A673 (cell line): ENCODE measurements around the gene OR4F15.

Experiments used
- EZH2 ChIP-seq: fragments of 200-600 bp; sonication (generic); IDR thresholded peaks from 2 replicates; pipeline ENCODE4 v1.6.1; 2017; ENCODE audit warnings: borderline replicate concordance, low read depth, mild to moderate bottlenecking, mixed read lengths, antibody characterized with exemption, low read length; ENCODE audit not compliant: poor library complexity, severe bottlenecking
- TF ChIP-seq, protein P1 (sequence below): fragments of 300-800, 200-600 bp; sonication (generic); conservative IDR thresholded peaks from 2 replicates; pipeline ENCODE4 v1.5.1; 2017; ENCODE audit warnings: low read depth, mild to moderate bottlenecking, antibody characterized with exemption, low read length, moderate library complexity, mixed read lengths

DNA sequence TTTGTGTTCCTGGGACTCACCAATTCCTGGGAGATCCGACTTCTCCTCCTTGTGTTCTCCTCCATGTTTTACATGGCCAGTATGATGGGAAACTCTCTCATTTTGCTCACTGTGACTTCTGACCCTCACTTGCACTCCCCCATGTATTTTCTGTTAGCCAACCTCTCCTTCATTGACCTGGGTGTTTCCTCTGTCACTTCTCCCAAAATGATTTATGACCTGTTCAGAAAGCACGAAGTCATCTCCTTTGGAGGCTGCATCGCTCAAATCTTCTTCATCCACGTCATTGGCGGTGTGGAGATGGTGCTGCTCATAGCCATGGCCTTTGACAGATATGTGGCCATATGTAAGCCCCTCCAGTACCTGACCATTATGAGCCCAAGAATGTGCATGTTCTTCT lies 16.8 kb downstream of the OR4F15 start:
- TF ChIP-seq, protein P1, sequence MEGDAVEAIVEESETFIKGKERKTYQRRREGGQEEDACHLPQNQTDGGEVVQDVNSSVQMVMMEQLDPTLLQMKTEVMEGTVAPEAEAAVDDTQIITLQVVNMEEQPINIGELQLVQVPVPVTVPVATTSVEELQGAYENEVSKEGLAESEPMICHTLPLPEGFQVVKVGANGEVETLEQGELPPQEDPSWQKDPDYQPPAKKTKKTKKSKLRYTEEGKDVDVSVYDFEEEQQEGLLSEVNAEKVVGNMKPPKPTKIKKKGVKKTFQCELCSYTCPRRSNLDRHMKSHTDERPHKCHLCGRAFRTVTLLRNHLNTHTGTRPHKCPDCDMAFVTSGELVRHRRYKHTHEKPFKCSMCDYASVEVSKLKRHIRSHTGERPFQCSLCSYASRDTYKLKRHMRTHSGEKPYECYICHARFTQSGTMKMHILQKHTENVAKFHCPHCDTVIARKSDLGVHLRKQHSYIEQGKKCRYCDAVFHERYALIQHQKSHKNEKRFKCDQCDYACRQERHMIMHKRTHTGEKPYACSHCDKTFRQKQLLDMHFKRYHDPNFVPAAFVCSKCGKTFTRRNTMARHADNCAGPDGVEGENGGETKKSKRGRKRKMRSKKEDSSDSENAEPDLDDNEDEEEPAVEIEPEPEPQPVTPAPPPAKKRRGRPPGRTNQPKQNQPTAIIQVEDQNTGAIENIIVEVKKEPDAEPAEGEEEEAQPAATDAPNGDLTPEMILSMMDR = no peak
- no peak for TF ChIP-seq EZH2
